Activated CD8-positive, alpha-beta memory T cell treated with anti-CD3 and anti-CD28 coated beads for 48 hours (primary cell): ENCODE results near the gene MPHOSPH10.
"Not testable (repeated sequence)": the region's sequence is repeated elsewhere in the genome, so short reads cannot be mapped to it uniquely, and the experiment has no call there.

Experiments
- DNase-seq, 3 experiments: peaks; one replicate each; pipeline ENCODE4 v3.0.0-alpha.2; 2020; ENCODE audit warnings: low read depth in 2 of 3, low spot score in 2 of 3

The MPHOSPH10 gene

GRCh38 chr2:71130152-71130904 lies at the start of gene MPHOSPH10, which contains the start of gene MCEE:
Gene MPHOSPH10 (plus strand): TSS chr2:71130634. CDS start chr2:71130666, 32 bp downstream.
Gene MCEE (minus strand): TSS chr2:71130229. CDS start chr2:71130219, 10 bp downstream.
- DNase-seq = peak; percentile 75 to 79 (median 79)

DNA sequence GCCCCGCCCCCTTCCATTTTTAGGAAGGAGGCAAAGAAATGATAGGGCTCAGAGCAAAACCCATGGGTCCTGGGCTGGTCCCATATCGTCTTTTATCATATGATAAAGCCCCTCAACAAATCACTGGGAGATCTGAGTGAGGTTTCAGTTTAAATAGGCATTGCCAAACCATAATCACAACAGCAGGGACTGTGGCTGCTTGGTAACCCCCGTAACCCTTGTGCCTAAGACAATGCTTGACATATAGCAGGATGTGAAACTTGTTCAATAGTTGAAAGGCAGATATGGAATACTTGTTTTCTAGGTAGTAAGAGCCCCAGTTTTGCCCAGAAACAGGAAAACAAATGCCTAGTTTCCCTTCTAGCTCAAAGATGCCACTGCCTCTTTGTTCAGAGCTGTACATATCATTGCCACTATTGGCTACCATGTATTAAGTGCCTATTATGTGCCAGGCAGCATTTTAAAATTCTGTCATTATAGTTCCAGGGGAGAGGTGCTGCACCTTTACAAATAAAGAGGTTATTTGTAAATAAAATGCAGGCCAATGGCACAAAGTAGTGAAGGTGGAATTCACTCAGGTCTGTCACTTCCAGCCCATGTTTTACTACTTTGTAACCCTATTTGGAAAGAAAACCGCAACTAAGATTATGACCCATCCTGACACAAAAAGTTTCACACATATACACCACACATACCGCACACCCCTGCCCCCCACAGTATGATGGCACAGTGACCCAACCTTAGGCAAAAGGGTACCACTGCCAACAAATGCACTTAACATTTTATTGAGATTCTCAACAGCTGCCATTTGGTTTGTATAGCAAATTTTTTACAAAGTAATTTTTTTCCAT lies 47.8 kb upstream of the MPHOSPH10 start:
- DNase-seq = peak in 2 of 3 experiments; percentile 35 to 38

- not testable (repeated sequence) for DNase-seq
Measured at GRCh38 chr2:71083297-71083696, 47.1 kb upstream of the MPHOSPH10 start.

- DNase-seq = not testable (repeated sequence)
Measured at GRCh38 chr2:71083752-71084312, 46.6 kb upstream of the MPHOSPH10 start.

DNA sequence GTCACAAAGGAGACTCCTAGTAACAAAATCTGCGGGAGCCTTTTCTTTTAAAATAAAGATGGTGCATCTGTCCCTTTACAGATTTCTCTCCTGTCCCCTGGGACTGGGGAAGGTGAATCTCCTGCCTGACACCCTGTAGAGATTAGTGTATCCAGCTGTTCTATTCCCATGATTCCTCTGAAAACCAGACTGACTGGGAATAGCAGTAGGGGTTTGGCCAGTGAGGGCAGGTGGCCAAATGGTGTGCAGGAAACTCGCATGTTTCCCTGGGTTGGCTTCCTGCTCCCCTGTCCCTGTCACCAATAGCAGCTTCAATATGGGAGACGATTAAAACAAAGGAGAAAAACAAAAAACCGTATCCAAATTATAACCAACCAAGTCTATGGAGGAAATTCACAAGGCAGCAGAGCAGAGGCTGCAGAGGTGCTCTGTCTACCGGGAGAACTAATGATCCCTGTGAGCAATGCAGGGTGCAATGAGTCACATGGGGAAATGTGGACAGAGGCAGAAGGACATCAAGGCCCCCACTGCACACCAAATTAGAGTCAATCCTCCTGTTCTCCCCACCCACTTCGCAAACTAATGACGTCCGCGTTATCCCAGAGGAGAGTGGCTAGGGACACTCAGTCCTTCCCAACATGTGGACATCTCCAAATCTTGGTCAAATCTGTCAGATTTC lies 45.0 kb upstream of the MPHOSPH10 start:
- DNase-seq = not testable (repeated sequence)

- DNase-seq = not testable (repeated sequence)
Measured at GRCh38 chr2:71089475-71089874, 41.0 kb upstream of the MPHOSPH10 start.

DNA sequence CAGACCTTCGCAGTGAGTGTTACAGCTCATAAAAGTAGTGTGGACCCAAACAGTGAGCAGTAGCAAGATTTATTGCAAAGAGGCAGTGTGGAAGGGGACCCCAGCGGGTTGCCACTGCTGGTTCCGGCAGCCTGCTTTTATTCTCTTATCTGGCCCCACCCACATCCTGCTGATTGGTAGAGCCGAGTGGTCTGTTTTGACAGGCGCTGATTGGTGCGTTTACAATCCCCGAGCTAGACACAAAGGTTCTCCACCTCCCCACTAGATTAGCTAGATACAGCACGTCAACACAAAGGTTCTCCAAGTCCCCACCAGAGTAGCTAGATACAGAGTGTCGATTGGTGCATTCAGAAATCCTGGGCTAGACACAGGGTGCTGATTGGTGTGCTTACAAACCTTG lies 38.6 kb upstream of the MPHOSPH10 start:
- DNase-seq = not testable (repeated sequence)

GRCh38 chr2:71092491-71093260 lies 37.8 kb upstream of the MPHOSPH10 start:
- DNase-seq = not testable (repeated sequence)

GRCh38 chr2:71100195-71100964 lies 30.1 kb upstream of the MPHOSPH10 start:
- peak in 2 of 3 experiments; percentile 8 to 16 for DNase-seq

GRCh38 chr2:71101656-71102055 lies 28.8 kb upstream of the MPHOSPH10 start:
- DNase-seq = no peak

DNA sequence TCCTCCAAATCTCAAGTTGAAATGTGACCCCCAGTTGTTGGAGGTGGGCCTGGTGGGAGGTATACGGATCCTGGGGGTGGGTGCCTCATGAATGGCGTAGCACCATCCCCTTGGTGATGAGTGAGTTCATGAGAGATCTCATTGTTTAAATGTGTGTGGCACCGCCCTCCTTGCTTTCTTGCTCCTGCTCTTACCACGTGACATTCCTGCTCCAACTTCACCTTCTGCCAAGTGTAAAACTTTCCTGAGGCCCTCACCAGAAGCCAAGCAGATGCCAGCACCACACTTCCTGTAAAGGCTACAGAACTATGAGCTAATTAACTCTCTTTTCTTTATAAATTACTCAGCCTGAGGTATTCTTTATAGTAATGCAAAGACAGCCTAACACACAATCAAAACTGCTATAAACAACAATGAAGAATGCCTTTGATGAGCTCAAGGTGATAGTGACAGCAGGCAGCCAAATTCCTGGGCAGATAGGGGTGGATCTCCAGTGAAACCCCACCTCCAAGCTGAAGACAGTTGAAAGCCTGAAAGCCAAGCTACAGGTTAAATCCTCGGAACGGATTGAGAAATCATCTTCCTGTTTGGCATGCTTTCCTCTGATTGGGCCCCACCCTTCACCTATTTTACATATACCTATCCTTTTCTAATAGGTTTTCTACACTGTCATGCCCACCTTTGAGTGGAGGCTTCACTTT lies 27.3 kb upstream of the MPHOSPH10 start:
- DNase-seq = no peak

GRCh38 chr2:71103809-71104208 lies 26.6 kb upstream of the MPHOSPH10 start:
- no peak for DNase-seq

GRCh38 chr2:71106463-71106862 lies 24.0 kb upstream of the MPHOSPH10 start:
- not testable (repeated sequence) for DNase-seq

GRCh38 chr2:71108091-71108490 lies 22.3 kb upstream of the MPHOSPH10 start:
- DNase-seq = no peak

DNA sequence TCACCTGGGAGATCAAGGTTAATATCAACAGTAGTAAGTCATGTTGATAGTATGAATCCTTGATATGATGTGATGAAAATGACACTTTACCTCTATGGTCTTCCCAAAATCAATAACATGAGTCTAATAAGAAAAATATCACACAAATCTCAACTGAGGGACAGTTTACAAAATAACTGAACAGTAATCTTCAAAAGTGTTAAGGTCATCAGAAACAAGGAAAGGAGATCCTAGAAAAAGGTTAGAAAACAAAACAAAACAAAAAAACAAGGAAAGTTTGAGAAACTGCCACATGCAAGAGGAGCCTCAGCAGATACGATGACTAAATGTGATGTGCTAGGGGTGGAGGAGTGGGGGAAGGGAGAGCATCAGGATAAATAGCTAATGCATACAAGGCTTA lies 16.6 kb upstream of the MPHOSPH10 start:
- no peak for DNase-seq

- DNase-seq = no peak
Measured at GRCh38 chr2:71117063-71117462, 13.4 kb upstream of the MPHOSPH10 start.

GRCh38 chr2:71120195-71120594 lies 10.2 kb upstream of the MPHOSPH10 start:
- no peak for DNase-seq

DNA sequence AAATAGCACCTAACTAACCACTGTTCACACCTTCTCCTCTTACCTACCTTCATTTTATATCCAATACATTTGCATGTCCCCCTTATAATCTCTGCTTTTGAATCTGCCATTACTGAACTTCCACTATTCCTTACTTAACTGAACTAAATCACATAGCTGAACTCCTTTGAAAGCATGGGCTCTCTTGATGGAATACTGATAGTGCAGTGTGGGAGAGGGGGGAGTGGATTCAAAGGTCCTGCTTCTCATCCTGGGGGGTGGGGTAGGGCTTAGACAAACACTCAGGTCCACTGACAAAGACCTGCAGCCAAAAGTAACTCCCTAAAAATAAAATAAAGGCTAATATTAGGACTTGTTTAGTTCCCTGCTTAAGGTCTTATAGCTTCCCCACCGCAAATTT lies 9.0 kb upstream of the MPHOSPH10 start:
- DNase-seq = no peak
